Measurements from ENCODE around the gene FLOT2. TPM values are rescaled to one million over a fixed set of nuclear protein-coding genes. Genes with fewer than 3 reads are reported as not detected.
A peak's percentile ranks its signal among the peaks of the same experiment; 100 is the strongest.
"Not testable (repeated sequence)": the region's sequence is repeated elsewhere in the genome, so short reads cannot be mapped to it uniquely, and the experiment has no call there.

Gene FLOT2
- polyA plus RNA-seq, 4 donors = 43.8 to 106 (median 78.5) TPM

DNA sequence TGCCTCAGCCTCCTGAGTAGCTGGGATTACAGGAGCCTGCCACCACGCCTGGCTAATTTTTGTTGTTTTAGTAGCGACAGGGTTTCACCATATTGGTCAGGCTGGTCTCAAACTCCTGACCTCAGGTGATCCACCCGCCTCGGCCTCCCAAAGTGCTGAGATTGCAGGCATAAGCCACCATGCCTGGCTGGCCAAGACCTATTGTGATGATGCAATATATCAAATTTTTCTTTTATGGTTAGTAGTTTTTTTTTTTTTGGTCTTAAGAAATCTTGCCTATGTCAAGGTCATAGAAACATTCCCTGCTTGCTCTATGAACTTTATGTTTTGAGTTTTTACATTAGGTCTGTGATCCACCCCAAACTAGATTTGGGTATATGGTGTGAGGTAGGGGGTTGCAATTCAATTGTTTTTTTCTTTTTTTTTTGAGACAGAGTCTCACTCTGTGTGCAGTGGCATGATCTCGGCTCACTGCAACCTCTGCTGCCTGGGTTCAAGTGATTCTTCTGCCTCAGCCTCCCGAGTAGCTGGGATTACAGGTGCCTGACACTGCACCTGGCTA lies 20.3 kb downstream of the FLOT2 start:
- not testable (repeated sequence) for DNase-seq (ENCODE audit: low read depth in 4 of 4, low spot score in 3 of 4)

- DNase-seq (ENCODE audit: low read depth in 4 of 4, low spot score in 3 of 4) = no peak
These were observed 21.5 kb downstream of the FLOT2 start for GRCh38 chr17:28875848-28876550.

- no peak for DNase-seq (ENCODE audit: low read depth in 4 of 4, low spot score in 3 of 4)
These were observed 22.8 kb downstream of the FLOT2 start for GRCh38 chr17:28874750-28875149.

DNA sequence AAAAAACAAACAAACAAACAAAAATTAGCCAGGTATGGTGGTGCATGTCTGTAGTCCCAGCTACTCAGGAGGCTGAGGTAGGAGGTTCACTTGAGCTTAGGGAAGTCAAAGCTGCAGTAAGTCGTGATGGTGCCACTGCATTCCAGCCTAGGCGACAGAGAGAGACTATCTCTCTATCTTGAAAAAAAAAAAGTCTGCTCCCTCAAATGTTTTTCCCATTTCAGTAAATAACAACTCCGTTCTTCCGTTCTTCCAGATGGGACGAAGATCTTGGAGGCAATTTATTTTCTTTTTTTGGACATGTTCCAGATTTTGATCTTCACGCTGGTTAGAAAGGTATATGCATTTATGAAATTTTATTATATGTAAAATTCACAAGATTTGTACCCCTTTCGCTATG lies 23.7 kb downstream of the FLOT2 start:
- DNase-seq (ENCODE audit: low read depth in 4 of 4, low spot score in 3 of 4) = no peak

DNA sequence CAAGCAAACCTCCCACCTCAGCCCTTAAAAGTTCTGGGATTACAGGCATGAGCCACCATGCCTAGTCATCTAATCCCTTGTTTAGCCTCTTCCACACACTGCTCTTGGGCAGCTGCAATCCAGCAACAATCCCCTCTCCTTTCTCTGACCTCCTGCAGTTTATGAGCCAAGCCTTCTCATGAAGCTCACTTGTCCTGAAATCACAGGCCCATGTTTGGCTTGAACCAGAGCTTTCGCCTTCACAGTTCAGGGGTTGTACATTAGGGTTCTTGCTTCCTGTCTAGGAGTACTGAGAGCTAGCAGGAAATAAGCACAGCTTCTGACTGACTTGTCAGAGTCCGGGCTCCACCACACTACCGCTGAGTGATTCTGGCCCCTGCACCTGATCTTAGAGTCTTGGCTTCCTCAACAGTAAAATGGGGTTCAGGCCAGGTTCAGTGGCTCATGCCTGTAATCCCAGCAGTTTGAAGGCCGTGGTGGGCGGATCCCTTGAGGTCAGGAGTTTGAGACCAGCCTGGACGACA lies 26.4 kb downstream of the FLOT2 start:
- no peak for DNase-seq (ENCODE audit: low read depth in 4 of 4, low spot score in 3 of 4)

GRCh38 chr17:28867276-28867675 lies 30.3 kb downstream of the FLOT2 start:
- DNase-seq (ENCODE audit: low read depth in 4 of 4, low spot score in 3 of 4) = no peak

DNA sequence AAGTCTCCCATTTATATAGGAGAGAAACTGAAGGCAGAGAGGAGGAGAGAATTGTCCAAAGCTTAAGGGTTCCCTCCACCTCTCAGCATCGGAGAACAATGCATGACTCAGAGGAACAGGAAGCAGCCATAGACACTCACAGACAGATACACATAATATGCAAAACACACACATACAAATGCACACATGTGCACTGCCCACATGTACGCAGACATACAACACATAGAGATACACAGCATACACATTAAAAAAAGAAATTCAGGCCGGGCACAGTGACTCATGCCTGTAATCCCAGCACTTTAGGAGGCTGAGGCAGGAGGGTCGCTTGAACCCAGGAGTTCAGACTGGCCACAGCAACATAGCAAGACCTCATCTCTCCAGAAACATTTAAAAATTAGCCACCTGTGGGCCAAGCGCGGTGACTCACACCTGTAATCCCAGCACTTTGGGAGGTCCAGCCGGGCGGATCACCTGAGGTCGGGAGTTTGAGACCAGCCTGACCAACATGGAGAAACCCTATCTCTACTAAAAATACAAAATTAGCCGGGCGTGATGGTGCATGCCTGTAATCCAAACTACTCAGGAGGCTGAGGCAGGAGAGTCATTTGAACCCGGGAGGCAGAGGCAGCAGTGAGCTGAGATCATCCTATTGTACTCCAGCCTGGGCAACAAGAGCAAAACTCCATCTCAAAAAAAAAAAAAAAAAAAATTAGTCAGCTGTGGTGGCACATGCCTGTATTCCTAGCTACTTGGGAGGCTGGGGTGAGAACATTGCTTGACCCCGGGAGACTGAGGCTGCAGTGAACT lies 31.4 kb downstream of the FLOT2 start:
- no peak for DNase-seq (ENCODE audit: low read depth in 4 of 4, low spot score in 3 of 4)

GRCh38 chr17:28864991-28865849 lies 32.3 kb downstream of the FLOT2 start:
- no peak for DNase-seq (ENCODE audit: low read depth in 4 of 4, low spot score in 3 of 4)

- DNase-seq (ENCODE audit: low read depth in 4 of 4, low spot score in 3 of 4) = no peak
These were observed 33.6 kb downstream of the FLOT2 start for GRCh38 chr17:28863953-28864352.

- DNase-seq (ENCODE audit: low read depth in 4 of 4, low spot score in 3 of 4) = no peak
These were observed 35.0 kb downstream of the FLOT2 start for GRCh38 chr17:28862561-28862960.

- DNase-seq (ENCODE audit: low read depth in 4 of 4, low spot score in 3 of 4) = no peak
These were observed 35.9 kb downstream of the FLOT2 start for GRCh38 chr17:28861393-28862203.

DNA sequence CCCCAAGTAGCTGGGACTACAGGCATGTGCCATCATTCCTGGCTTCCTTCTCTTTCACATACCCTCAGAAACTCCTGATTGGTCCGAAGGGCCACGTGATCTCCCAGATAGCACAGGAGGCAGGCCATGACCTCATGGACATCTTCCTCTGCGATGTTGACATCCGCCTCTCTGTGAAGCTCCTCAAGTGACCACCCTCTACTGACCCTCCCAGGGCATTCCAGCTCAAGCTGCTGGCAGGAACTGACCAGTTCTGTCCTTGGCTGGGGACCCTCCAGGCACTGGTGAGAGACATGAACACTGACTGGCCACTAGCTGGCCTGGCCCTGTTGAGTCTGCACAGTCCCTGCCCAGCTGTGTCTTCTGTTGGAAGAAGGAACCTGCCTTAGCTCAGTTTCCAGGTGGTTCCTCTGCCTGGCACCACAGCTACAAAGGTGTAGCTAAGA lies 37.1 kb downstream of the FLOT2 start:
- no peak for DNase-seq (ENCODE audit: low read depth in 4 of 4, low spot score in 3 of 4)

DNA sequence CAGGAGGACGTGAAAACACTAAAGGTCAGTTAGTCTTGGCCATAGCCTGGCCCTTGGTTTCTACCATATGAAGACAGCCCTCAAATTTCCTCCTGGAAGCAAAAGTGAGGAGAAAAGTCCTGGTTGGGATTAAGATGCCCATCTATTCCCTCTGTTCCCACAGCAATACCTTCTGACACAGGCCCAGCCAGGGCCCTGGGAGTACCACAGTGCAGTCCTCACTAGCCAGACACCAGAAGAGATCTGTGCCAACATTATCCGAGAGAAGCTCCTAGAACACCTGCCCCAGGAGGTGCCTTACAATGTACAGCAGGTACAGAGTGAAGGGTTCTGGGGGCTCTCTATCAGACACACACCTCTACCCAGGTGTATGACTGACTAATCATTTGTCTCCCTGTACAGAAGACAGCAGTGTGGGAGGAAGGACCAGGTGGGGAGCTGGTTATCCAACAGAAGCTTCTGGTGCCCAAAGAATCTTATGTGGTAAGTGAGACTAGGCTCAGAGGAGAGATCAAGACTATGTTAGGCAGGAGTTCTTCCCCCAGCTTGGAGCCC lies 38.7 kb downstream of the FLOT2 start:
- DNase-seq (ENCODE audit: low read depth in 4 of 4, low spot score in 3 of 4) = no peak

- DNase-seq (ENCODE audit: low read depth in 4 of 4, low spot score in 3 of 4) = no peak
These were observed 39.4 kb downstream of the FLOT2 start for GRCh38 chr17:28857905-28858800.

DNA sequence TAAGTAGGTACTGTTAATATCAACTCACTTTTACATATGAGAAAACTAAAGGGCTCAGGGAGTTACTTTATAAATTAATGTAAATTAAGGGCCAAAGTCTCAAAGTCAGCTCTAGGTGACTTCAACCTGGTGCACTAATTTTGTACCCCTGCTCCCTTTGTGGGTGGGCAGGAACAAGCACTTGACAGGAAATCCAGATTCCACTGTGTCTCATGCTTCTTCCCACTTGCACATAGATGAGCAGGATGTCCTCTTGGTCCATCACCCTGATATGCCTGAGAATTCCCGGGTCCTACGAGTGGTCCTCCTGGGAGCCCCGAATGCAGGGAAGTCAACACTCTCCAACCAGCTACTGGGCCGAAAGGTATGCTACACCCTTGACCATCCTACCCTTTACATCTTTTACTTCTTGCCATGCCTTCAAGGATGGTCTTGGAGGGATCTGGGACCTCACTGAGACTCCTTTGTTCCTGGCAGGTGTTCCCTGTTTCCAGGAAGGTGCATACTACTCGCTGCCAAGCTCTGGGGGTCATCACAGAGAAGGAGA lies 41.4 kb downstream of the FLOT2 start:
- no peak for DNase-seq (ENCODE audit: low read depth in 4 of 4, low spot score in 3 of 4)

DNA sequence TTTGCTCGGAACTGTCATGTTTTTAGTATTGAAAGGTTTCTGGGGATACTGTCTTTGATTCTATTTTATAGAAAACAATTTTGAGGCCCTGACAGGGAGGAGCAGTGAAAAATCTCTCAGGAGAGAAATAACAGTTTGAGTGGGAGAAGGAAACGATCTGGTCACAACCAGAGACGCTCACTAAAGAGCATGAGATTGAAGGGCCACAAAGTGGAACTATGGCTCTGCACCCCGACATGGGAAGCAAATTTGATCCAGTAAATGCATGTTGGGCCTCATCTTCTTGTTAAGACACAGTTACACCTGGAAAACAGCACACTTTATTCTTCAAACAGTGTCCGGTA lies 42.2 kb downstream of the FLOT2 start:
- no peak for DNase-seq (ENCODE audit: low read depth in 4 of 4, low spot score in 3 of 4)

GRCh38 chr17:28854457-28855335 lies 42.8 kb downstream of the FLOT2 start, which contains the start of gene ERAL1:
Gene ERAL1 (plus strand): TSS chr17:28855016. CDS start chr17:28855035, 19 bp downstream.
- DNase-seq (ENCODE audit: low read depth in 4 of 4, low spot score in 3 of 4) = peak; percentile 66 to 87 (median 76)

Measured in left renal pelvis (tissue), 4 donors.